ENCODE data around the gene TLN1. TPM values are rescaled to one million over a fixed set of nuclear protein-coding genes. Genes with fewer than 3 reads are reported as not detected.

Gene TLN1
- total and polyA plus RNA-seq, 8 donors: 64.5 to 141 (median 81.0) TPM

DNA sequence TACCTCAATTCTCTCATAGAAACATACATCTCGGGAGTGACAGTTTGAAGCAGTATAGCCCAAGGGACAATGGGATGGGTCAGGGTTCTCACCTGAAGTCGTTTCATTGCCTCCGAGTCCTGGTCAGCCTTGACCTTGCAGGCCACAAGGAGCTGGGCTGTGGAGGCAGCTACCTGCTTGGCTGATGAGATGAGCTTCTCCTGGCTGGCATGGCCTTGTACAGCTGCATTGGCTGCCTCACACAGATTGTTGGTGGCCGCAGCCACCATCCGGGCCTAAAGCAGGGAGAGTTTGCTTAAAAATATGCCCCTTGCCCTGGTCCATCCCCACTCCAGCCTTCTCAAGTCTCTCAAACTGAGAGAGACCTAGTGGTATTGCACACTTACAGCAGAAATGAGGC lies 33.8 kb downstream of the TLN1 start:
- FAIRE-seq (no peak), ATAC-seq (no peak), DNase-seq (no peak)
- 89 to 90% methylated on average over 5 of the region's 5 CpGs for WGBS, 2 donors
- TF ChIP-seq, protein P1, sequence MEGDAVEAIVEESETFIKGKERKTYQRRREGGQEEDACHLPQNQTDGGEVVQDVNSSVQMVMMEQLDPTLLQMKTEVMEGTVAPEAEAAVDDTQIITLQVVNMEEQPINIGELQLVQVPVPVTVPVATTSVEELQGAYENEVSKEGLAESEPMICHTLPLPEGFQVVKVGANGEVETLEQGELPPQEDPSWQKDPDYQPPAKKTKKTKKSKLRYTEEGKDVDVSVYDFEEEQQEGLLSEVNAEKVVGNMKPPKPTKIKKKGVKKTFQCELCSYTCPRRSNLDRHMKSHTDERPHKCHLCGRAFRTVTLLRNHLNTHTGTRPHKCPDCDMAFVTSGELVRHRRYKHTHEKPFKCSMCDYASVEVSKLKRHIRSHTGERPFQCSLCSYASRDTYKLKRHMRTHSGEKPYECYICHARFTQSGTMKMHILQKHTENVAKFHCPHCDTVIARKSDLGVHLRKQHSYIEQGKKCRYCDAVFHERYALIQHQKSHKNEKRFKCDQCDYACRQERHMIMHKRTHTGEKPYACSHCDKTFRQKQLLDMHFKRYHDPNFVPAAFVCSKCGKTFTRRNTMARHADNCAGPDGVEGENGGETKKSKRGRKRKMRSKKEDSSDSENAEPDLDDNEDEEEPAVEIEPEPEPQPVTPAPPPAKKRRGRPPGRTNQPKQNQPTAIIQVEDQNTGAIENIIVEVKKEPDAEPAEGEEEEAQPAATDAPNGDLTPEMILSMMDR (IDR thresholded peaks at IDR 0.05): no peak
- intact Hi-C loops (cut with DNase I): no loop called here
- Histone ChIP-seq H3K27ac (no peak overlapping the region), H3K4me1 (peaks cover 0 to 14% (median 12%) of the 10 kb centered on the region in 3 donors), H3K27me3 (no peaks in the 10 kb centered on the region), H3K4me3 (no peak overlapping the region), H3K9me3 (no peaks in the 10 kb centered on the region), H3K36me3 (peaks cover 2 to 59% (median 40%) of the 10 kb centered on the region in 3 donors)

DNA sequence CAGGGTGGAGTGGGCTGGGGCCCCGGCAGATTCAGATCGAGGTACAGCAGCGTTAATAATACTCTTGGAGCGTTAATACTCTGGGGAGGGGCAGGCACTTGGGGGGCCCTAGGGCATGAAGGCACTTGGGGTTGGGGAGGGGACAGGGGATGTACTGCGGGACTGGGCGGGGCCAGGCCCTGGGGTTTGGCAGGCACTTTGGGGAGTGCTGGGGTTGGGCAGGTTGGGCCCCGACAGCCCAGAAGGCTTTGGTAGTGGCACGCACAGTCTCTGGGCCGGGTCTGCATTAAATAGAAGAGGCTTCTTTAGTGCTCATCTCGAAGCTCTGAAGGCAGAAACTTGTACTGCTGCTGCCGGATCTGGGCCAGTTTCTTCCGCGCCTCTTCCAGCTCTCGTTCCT lies 34.5 kb downstream of the TLN1 start:
- ATAC-seq (no peak), FAIRE-seq (no peak), DNase-seq (peak in 2 of 6 donors; percentile 55 to 72)
- intact Hi-C loops (cut with DNase I): no loop called here
- H3K4me1 ChIP-seq: peaks cover 0 to 14% (median 12%) of the 10 kb centered on the region in 3 donors
- no peak overlapping the region for H3K4me3 ChIP-seq
- H3K27ac ChIP-seq: peak overlapping the region in 1 of 4 donors; percentile 40
- H3K9me3 ChIP-seq: no peaks in the 10 kb centered on the region
- H3K36me3 ChIP-seq: peaks cover 2 to 51% (median 34%) of the 10 kb centered on the region in 3 donors
- 89 to 91% methylated on average over 14 of the region's 14 CpGs for WGBS, 2 donors
- TF ChIP-seq, protein P1 (IDR thresholded peaks at IDR 0.05): no peak
- H3K27me3 ChIP-seq: no peaks in the 10 kb centered on the region

DNA sequence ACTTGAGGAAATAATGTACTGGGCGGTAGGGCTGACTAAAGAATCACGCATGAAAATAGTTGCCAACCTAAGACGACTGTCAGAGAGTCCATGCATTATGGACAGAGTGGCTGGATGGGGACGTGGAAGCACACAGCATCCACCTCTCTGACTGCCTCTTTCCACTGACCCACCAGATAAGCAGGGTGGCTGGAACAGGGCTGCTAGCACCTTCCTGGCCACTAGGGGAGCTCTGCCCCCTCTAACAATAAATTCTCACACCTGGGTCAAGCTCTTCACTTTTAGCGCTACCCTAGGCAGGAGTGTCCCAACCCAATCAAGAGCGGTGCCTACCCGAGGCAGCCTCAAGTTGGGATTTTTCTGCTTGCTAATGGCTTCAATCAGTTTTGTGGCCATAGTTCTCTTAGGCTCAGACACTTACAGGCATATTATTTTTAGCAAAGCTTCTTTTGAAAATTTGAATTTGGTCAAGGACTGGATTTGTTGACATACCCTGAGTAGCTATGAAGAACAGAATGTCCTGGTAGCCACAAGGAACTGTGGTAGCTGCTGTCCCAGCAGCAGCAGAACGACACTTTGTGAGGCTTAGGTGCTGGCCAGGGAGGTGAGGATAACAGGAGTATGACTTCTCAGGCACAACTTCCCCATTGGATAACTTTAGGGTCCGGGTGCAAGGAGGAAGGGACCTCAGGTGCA lies 35.3 kb downstream of the TLN1 start:
- peaks cover 2 to 43% (median 26%) of the 10 kb centered on the region in 3 donors for H3K36me3 ChIP-seq
- no peaks in the 10 kb centered on the region for H3K9me3 ChIP-seq
- H3K4me1 ChIP-seq: peaks cover 0 to 14% (median 12%) of the 10 kb centered on the region in 3 donors
- intact Hi-C loops (cut with DNase I): no loop called here
- H3K27me3 ChIP-seq: no peaks in the 10 kb centered on the region
- H3K27ac ChIP-seq: peak overlapping the region; percentile 38 to 67 (median 44)
- peak; percentile 60 to 80 (median 75) for DNase-seq
- peak; percentile 71 to 91 (median 84) for ATAC-seq
- H3K4me3 ChIP-seq: no peak overlapping the region
- 23 to 24% methylated on average over 9 of the region's 9 CpGs for WGBS, 2 donors
- FAIRE-seq: no peak
- TF ChIP-seq, protein P1 (IDR thresholded peaks at IDR 0.05): peak; percentile 82 to 95 (median 91)

DNA sequence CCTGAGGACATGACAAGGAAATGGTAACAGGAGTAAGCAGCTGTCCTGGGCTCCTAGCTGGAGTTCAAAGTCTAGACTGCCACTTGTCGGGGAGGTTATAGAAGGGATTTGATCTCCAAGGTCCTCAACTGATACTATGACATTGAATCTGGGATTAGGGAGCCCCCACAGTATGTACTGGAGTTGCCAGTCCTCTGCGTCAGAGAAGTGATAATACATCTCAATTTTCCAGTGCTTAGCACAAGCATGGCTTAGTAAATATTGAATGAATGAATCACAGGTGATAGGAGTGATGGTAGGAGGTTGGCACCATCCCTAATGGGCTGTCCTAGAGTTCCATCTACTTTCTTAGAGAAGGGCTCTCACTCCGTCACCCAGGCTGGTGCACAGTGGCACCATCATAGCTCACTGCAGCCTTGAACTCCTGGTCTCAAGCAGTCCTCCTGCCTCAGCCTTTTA lies 36.0 kb downstream of the TLN1 start:
- FAIRE-seq: no peak
- Histone ChIP-seq H3K27me3 (no peaks in the 10 kb centered on the region), H3K4me1 (peaks cover 0 to 18% (median 12%) of the 10 kb centered on the region in 3 donors), H3K9me3 (no peaks in the 10 kb centered on the region), H3K4me3 (no peak overlapping the region), H3K27ac (peak overlapping the region; percentile 38 to 67 (median 44)), H3K36me3 (peaks cover 2 to 36% (median 25%) of the 10 kb centered on the region in 3 donors)
- TF ChIP-seq, protein P1 (IDR thresholded peaks at IDR 0.05): no peak
- peak in 4 of 6 donors; percentile 48 to 87 (median 64) for DNase-seq
- ATAC-seq: peak; percentile 67 to 87 (median 79)
- whole genome bisulfite sequencing, 2 donors: 33 to 38% methylated on average over 3 of the region's 3 CpGs
- intact Hi-C loops (cut with DNase I): no loop called here
